HEK293T (cell line): ENCODE results near the gene UAP1.

ENCODE experiments used
- CTCF ChIA-PET: fragments of 350-600 bp; formaldehyde crosslinking; extraction: SDS; loops from one replicate; lab custom pipeline; 2021; ENCODE audit warnings: antibody characterized with exemption, inconsistent platforms; lab: Yijun Ruan, JAX
- POLR2A ChIA-PET: fragments of 350-600 bp; formaldehyde crosslinking; extraction: SDS; loops from one replicate; lab custom pipeline; 2020; ENCODE audit warnings: antibody characterized with exemption, inconsistent platforms; lab: Yijun Ruan, JAX
- DNase-seq: peaks from one replicate; pipeline ENCODE4 v3.0.0; 2012; ENCODE audit warnings: mixed read lengths; ENCODE audit errors: extremely low spot score
- ARNT ChIP-seq: fragments of 450-650 bp; IDR thresholded peaks from 2 replicates; pipeline ENCODE4 v1.6.1; 2017; ENCODE audit warnings: mild to moderate bottlenecking
- BHLHE40 ChIP-seq: fragments of 450-650 bp; IDR thresholded peaks from 2 replicates; pipeline ENCODE4 v1.6.1; 2016; ENCODE audit warnings: mild to moderate bottlenecking, moderate library complexity, borderline replicate concordance
- CTBP1 ChIP-seq: fragments of 450-650 bp; IDR thresholded peaks from 2 replicates; pipeline ENCODE4 v1.6.1; 2016; ENCODE audit warnings: borderline replicate concordance
- ELF4 ChIP-seq: fragments of 450-650 bp; IDR thresholded peaks from 2 replicates; pipeline ENCODE4 v1.6.1; 2017; ENCODE audit warnings: antibody characterized with exemption
- FOXA1 ChIP-seq: fragments of 450-650 bp; IDR thresholded peaks from 2 replicates; pipeline ENCODE4 v1.6.1; 2016; ENCODE audit warnings: mild to moderate bottlenecking
- FOXK2 ChIP-seq: fragments of 450-650 bp; IDR thresholded peaks from 2 replicates; pipeline ENCODE4 v1.6.1; 2016; ENCODE audit warnings: mild to moderate bottlenecking
- FOXM1 ChIP-seq: fragments of 450-650 bp; IDR thresholded peaks from 2 replicates; pipeline ENCODE4 v1.6.1; 2017; ENCODE audit warnings: mild to moderate bottlenecking, borderline replicate concordance
- HDGF ChIP-seq: fragments of 450-650 bp; IDR thresholded peaks from 2 replicates; pipeline ENCODE4 v1.6.1; 2017; ENCODE audit warnings: antibody characterized with exemption, borderline replicate concordance
- L3MBTL2 ChIP-seq: fragments of 450-650 bp; conservative IDR thresholded peaks from 2 replicates; pipeline ENCODE4 v1.6.1; 2016; ENCODE audit warnings: mild to moderate bottlenecking
- LEF1 ChIP-seq: fragments of 450-650 bp; IDR thresholded peaks from 2 replicates; pipeline ENCODE4 v1.6.1; 2017; ENCODE audit warnings: mild to moderate bottlenecking, borderline replicate concordance
- NFRKB ChIP-seq: fragments of 450-650 bp; IDR thresholded peaks from 2 replicates; pipeline ENCODE4 v1.6.1; 2016; ENCODE audit warnings: mild to moderate bottlenecking, moderate library complexity
- PKNOX1 ChIP-seq: fragments of 450-650 bp; IDR thresholded peaks from 2 replicates; pipeline ENCODE4 v1.6.1; 2016
- SP1 ChIP-seq: fragments of 450-650 bp; IDR thresholded peaks from 2 replicates; pipeline ENCODE4 v1.6.1; 2017
- SUZ12 ChIP-seq: fragments of 450-650 bp; IDR thresholded peaks from 2 replicates; pipeline ENCODE4 v1.6.1; 2016; ENCODE audit warnings: mild to moderate bottlenecking
- TARDBP ChIP-seq: fragments of 450-650 bp; IDR thresholded peaks from 2 replicates; pipeline ENCODE4 v1.6.1; 2016
- ZNF384 ChIP-seq: fragments of 450-650 bp; IDR thresholded peaks from 2 replicates; pipeline ENCODE4 v1.6.1; 2016

Gene UAP1

GRCh38 chr1:162571696-162572095 is 10.2 kb downstream of the UAP1 start:
- TF ChIP-seq FOXA1 (no peak), SUZ12 (no peak), HDGF (no peak), FOXK2 (no peak), PKNOX1 (no peak), BHLHE40 (no peak), CTBP1 (no peak), ZNF384 (no peak), ARNT (no peak), SP1 (no peak), LEF1 (no peak), FOXM1 (no peak), L3MBTL2 (no peak)
- no peak for DNase-seq
- ChIA-PET POLR2A (no interaction called here), CTCF (no interaction called here)

- POLR2A ChIA-PET: no interaction called here
- TF ChIP-seq HDGF: no peak
- TF ChIP-seq ELF4: no peak
- no peak for TF ChIP-seq SUZ12
- no peak for TF ChIP-seq FOXK2
- no peak for TF ChIP-seq FOXM1
- TF ChIP-seq L3MBTL2: no peak
- no peak for TF ChIP-seq BHLHE40
- no peak for TF ChIP-seq PKNOX1
- no peak for TF ChIP-seq LEF1
- no peak for TF ChIP-seq SP1
- TF ChIP-seq CTBP1: no peak
- no peak for TF ChIP-seq TARDBP
- TF ChIP-seq ARNT: no peak
- TF ChIP-seq FOXA1: no peak
- TF ChIP-seq NFRKB: no peak
- DNase-seq: no peak
- CTCF ChIA-PET: no interaction called here
These were observed 11.6 kb downstream of the UAP1 start for GRCh38 chr1:162573136-162573535.

GRCh38 chr1:162578071-162578700 is 16.7 kb downstream of the UAP1 start:
- POLR2A ChIA-PET: no interaction called here
- CTCF ChIA-PET: no interaction called here

GRCh38 chr1:162578936-162579335 is 17.4 kb downstream of the UAP1 start:
- CTCF ChIA-PET: no interaction called here
- DNase-seq: no peak

More at GRCh38 chr1:162578071-162578700, 16.7 kb downstream of the UAP1 start:
- TF ChIP-seq BHLHE40 (no peak), ELF4 (no peak), L3MBTL2 (no peak), FOXM1 (no peak), FOXK2 (no peak), FOXA1 (no peak), ZNF384 (no peak), HDGF (no peak), PKNOX1 (no peak), NFRKB (no peak), LEF1 (no peak), ARNT (no peak), TARDBP (no peak)
- DNase-seq: no peak

GRCh38 chr1:162580308-162580707 is 18.8 kb downstream of the UAP1 start:
- DNase-seq: no peak
- ChIA-PET CTCF (no interaction called here), POLR2A (no interaction called here)
- no peak for TF ChIP-seq ZNF384
- TF ChIP-seq PKNOX1: peak; percentile 69

More at GRCh38 chr1:162578936-162579335, 17.4 kb downstream of the UAP1 start:
- POLR2A ChIA-PET: no interaction called here
- TF ChIP-seq HDGF: no peak
- no peak for TF ChIP-seq SP1
- no peak for TF ChIP-seq CTBP1
- TF ChIP-seq BHLHE40: no peak
- no peak for TF ChIP-seq NFRKB
- no peak for TF ChIP-seq ZNF384
- TF ChIP-seq ARNT: no peak
- TF ChIP-seq LEF1: no peak
- no peak for TF ChIP-seq L3MBTL2
- no peak for TF ChIP-seq FOXA1
- no peak for TF ChIP-seq FOXK2
- no peak for TF ChIP-seq PKNOX1
- TF ChIP-seq TARDBP: no peak
